ENCODE measurements around the gene TDRD9.

TDRD9 gene

DNA sequence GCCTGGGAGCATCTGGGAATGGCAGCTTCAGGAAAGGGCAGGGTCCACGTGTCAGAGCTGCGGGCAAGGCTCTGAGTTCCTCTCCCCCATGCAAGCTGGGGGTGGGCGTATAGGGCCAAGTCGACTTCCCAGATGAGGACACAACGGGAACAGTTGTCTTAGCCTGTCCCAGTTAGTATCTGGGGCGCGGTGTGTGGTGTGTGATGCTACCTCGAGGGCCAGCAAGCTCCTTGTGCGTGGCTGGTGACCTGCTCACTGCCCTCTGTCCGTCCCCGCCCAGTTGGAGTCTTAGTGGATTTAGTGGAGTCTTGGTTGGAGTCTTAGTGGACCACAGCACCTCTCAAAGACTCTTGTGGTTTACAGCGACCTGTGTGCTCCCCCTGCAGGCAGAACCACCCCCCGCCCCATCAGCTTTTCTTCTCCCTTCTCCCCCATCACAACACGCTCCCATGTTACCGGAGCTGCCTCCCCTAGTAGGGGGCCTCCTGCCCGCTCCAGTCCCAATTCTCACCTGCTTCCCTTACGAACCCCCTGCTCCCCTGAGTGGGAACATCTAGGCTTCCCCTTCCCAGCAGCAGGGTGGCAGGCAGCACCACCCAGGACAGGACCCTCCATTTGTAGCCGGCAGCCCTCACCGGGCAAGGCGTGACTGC lies 165.9 kb downstream of the TDRD9 start:
- TF ChIP-seq, protein P1, sequence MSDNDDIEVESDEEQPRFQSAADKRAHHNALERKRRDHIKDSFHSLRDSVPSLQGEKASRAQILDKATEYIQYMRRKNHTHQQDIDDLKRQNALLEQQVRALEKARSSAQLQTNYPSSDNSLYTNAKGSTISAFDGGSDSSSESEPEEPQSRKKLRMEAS (IDR thresholded peaks at IDR 0.05; ENCODE audit: low read depth, low read length), result no peak
- TF ChIP-seq POLR2A (IDR thresholded peaks at IDR 0.05; ENCODE audit: extremely low read depth, insufficient read length), result no peak
- TF ChIP-seq MYC (IDR thresholded peaks at IDR 0.05; ENCODE audit: low read depth, low read length), result no peak
- TF ChIP-seq, protein P2, sequence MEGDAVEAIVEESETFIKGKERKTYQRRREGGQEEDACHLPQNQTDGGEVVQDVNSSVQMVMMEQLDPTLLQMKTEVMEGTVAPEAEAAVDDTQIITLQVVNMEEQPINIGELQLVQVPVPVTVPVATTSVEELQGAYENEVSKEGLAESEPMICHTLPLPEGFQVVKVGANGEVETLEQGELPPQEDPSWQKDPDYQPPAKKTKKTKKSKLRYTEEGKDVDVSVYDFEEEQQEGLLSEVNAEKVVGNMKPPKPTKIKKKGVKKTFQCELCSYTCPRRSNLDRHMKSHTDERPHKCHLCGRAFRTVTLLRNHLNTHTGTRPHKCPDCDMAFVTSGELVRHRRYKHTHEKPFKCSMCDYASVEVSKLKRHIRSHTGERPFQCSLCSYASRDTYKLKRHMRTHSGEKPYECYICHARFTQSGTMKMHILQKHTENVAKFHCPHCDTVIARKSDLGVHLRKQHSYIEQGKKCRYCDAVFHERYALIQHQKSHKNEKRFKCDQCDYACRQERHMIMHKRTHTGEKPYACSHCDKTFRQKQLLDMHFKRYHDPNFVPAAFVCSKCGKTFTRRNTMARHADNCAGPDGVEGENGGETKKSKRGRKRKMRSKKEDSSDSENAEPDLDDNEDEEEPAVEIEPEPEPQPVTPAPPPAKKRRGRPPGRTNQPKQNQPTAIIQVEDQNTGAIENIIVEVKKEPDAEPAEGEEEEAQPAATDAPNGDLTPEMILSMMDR (IDR thresholded peaks at IDR 0.05; ENCODE audit: low read depth, low read length), result no peak
- DNase-seq (ENCODE audit: low read depth), result no peak
- H3K4me3 ChIP-seq (ENCODE audit: low read depth, low read length), result no peak overlapping the region

DNA sequence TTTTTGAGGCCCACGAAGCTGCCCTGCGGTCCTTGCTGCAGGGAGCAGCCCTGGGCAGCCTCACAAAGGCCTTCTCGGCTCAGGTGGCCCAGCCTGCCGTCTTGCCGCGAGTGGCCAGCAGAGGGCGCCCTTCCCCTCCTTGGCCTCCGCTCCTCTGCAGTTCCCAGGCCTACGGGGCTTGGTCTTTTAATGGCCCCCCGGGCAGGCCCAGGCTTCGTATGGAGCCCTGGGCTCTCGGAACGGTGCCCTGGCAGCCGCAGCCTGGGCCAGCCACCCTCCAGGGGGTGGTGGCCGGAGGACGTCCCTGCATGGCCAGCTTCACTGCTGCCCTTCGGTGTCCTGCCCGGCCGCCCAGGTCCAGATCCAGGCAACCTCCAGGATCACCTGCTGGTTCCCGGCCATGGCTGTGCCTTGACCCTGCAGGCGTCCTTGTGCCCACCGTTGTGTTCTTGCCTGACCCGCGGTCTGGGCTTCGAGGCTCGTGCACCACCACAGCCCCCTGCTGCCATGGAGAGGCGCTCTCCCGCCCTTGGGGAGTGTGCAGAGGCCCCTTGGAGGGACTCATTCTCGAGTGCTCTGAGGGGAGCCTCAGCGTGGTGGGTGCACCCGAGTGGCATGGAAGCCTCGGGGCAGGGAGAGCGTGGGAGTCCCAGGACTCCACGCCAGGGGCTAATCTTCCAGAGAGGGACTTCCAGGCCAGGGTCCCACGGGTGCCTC lies 166.6 kb downstream of the TDRD9 start:
- DNase-seq (ENCODE audit: low read depth), result peak; percentile 67
- H3K4me3 ChIP-seq (ENCODE audit: low read depth, low read length), result no peak overlapping the region
- TF ChIP-seq, protein P2 (IDR thresholded peaks at IDR 0.05; ENCODE audit: low read depth, low read length), result peak; percentile 82
- TF ChIP-seq MYC (IDR thresholded peaks at IDR 0.05; ENCODE audit: low read depth, low read length), result no peak

DNA sequence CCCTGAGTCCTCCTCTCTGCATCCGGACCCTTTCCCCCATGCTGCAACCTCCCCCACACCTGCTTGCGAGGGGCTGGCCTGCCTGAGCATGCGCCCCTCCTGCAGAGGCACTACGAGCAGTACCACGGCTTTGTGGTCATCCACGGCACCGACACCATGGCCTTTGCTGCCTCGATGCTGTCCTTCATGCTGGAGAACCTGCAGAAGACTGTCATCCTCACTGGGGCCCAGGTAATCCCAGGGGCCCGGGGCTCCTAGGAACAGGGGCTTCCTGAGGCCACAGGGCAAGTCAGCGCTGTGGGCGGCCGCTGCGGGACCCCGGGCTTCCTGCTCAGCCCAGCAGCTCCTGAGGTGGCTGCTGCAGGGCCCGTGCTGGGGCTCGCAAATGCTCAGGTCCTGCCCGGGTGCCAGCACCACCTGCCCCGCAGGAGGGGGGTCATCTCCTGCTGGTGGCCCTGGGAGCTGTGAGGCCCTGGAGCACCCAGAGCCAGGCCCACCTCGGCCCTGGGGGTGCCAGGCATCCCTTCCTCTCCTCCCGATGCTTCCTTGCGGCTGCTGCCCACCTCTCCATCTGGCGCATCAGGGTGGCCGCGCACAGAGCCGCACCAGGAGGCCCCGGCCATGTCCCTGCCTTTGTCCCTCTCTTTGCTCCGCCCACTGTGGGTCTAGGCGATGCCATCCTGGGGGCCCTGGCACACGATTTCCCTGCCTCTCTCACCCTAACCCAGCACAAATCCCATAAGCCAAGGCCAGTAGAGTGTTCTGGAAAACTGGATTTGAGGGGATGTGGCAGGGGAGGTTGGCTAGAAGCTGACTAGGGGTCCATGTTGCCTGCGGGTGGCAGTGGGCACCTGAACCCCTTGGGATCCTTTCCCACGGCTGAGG lies 167.4 kb downstream of the TDRD9 start:
- no peak for TF ChIP-seq MYC (IDR thresholded peaks at IDR 0.05; ENCODE audit: low read depth, low read length)
- TF ChIP-seq, protein P1 (IDR thresholded peaks at IDR 0.05; ENCODE audit: low read depth, low read length), result no peak
- TF ChIP-seq, protein P2 (IDR thresholded peaks at IDR 0.05; ENCODE audit: low read depth, low read length), result no peak
- TF ChIP-seq POLR2A (IDR thresholded peaks at IDR 0.05; ENCODE audit: extremely low read depth, insufficient read length), result no peak
- no peak overlapping the region for H3K4me3 ChIP-seq (ENCODE audit: low read depth, low read length)
- DNase-seq (ENCODE audit: low read depth), result no peak

DNA sequence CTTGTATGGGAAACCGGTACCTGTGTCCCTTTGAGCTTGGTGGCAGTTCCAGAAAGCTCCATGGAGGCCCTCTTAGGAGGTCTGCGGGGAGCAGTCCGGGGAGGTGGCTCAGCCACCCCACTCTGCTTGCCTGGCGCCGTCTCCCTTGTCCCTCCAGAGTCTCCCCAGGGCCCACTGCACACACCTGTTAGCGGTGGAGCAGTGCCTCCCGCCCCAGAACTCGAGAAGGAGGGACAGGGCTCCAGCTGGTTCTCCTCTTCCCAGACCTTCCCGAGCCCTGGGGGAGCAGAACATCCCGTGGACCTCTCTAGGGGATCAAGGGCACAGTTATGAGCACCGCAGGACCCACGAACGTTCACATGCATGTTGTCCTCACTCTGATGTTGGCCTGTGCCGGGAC lies 168.1 kb downstream of the TDRD9 start:
- DNase-seq (ENCODE audit: low read depth), result no peak
- TF ChIP-seq, protein P1 (IDR thresholded peaks at IDR 0.05; ENCODE audit: low read depth, low read length), result no peak
- TF ChIP-seq MYC (IDR thresholded peaks at IDR 0.05; ENCODE audit: low read depth, low read length) (no peak), POLR2A (IDR thresholded peaks at IDR 0.05; ENCODE audit: extremely low read depth, insufficient read length) (no peak)
- TF ChIP-seq, protein P2 (IDR thresholded peaks at IDR 0.05; ENCODE audit: low read depth, low read length), result no peak
- H3K4me3 ChIP-seq (ENCODE audit: low read depth, low read length), result no peak overlapping the region

DNA sequence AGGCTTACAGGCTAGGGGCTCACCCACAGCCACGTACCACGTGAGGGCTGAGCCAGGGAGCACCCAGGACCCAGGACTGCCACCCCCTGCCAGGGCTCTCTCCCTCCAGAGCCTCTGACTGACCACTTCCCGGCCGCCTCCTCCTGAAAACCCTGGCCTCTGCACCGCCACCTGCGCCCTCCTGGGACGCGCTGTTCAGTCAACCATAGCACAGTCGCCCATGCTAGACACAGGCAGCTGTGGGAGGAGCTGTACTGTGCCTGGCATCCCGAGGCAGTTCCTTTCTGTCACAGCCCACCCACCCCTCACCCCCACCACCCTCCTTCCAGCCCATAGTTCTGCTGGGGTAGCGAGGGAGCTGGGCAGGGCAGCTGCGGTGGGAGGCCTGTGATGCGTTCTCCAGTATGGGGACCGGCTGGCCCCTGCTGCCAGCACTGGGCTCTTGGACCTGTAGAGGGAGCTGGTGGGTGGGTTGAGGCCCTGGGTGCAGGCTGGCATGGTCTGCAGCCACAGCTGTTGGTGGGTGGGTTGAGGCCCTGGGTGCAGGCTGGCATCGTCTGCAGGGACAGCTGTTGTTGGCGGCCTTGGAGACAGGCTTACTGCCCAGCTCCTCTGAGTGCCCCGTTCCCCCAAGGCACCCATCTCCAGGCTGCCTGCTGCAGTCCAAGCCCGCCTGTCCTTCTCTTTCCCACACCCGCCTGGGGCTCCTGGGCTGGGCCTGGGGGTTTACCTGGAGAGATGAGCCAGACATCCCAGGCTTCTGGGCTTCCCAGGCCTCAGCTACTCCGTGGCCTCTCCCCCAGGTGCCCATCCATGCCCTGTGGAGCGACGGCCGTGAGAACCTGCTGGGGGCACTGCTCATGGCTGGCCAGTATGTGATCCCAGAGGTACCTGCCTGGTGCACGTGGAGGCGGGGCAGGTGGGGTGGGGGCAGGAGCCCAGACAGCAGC lies 168.8 kb downstream of the TDRD9 start:
- TF ChIP-seq, protein P1 (IDR thresholded peaks at IDR 0.05; ENCODE audit: low read depth, low read length), result no peak
- TF ChIP-seq, protein P2 (IDR thresholded peaks at IDR 0.05; ENCODE audit: low read depth, low read length), result peak; percentile 13
- no peak overlapping the region for H3K4me3 ChIP-seq (ENCODE audit: low read depth, low read length)
- no peak for DNase-seq (ENCODE audit: low read depth)
